ENCODE data around the gene IQCK.

The IQCK gene

DNA sequence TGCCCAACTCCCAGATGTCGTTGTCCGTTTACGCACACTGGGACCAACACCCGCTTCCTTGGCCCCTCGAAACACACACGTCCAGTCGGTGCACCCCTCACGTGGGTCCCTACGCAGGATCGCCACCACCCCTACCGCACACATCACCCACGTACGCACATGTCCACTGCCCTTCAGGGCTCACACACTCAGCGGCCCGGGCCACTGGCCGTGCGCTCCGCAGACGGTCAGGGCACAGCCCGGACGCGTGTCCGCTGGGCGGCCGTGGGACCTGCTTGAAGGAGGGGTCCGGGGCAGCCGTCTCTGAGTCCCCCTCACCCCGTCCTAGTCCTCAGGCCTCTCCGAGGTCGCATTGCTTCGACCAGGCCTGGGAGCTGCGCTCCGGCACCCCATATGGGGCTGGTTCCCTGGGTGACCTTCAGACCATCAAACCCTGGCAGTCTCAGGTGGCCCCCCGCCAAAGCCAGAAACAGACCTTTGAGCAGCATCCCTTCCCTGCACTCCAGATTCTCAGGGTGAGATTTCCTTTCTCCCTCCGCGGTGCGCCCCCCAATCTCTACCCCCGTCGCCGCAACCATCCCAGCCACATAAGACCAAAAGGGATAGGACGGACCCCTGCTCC is 167.5 kb downstream of the IQCK start:
- no peak for TF ChIP-seq CTCF (IDR thresholded peaks at IDR 0.05; ENCODE audit: low read depth, low read length, missing control alignments)
- DNase-seq (ENCODE audit: extremely low read depth, low read depth), result no peak
- peak overlapping the region; percentile 47 for H3K4me3 ChIP-seq (replicated peaks; ENCODE audit: low read depth, low read length)

DNA sequence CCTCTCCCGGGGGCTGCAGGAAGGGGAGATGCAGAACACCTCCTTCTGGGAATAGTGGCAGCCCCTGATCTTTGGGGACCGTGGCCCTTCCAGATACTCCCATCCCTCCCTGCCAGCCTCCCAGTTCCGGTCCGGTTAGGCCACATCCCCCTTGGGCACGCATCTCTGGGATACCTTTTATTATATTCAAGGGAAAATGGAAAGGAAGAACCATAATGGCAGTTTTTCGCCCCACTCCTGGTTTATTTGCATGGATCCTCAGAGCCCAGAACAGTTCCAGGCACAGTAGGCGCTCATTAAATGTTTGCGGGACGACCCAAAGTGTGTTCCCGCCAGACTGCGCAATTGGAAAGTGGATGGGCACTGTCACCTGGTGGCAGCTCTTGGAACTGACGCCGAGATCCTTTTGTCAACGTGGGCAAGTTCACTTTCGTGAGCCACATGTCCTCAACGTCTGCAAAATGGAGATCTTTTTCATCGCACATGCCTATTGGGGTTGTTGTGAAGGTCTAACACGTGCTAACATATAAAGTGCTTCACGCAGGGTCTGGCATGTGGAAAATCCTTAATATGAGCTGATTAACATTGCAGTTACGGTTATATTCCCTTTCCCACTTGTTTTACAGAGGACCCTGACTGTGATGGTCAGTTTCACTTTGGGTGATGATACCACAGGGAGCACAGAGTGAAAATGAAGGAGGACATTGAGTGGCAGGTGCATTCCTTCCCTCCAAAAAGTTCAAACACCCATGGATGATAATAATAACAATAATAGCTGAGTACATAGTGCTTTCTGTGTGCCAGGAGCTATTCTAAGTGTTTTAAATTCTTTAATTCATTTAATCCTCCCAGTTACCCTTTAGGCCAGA is 168.2 kb downstream of the IQCK start:
- no peak overlapping the region for H3K4me3 ChIP-seq (replicated peaks; ENCODE audit: low read depth, low read length)
- DNase-seq (ENCODE audit: extremely low read depth, low read depth), result peak; percentile 84
- TF ChIP-seq CTCF (IDR thresholded peaks at IDR 0.05; ENCODE audit: low read depth, low read length, missing control alignments), result peak; percentile 100

GRCh38 chr16:19888834-19889233 is 170.8 kb downstream of the IQCK start:
- no peak for DNase-seq (ENCODE audit: extremely low read depth, low read depth)
- no peak for TF ChIP-seq CTCF (IDR thresholded peaks at IDR 0.05; ENCODE audit: low read depth, low read length, missing control alignments)
- H3K4me3 ChIP-seq (replicated peaks; ENCODE audit: low read depth, low read length), result no peak overlapping the region

DNA sequence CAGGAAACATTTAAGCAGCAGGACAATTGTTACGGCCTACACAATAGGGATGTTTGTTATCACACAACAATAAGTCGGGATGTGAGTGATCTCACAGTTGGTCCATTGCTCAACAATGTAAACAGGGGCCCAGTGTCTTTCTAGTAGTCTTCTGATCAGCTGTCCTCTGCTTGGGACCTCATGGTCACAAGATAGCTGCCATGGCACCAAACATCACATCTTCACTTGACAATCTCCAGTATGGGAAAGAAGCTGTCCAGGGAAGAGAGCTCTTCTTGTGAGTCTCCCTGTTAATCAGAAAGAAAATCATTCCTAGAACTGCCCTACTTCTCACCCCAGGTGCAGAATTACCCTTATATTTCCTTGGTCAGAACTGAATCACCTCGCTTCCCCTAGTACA is 172.8 kb downstream of the IQCK start:
- no peak overlapping the region for H3K4me3 ChIP-seq (replicated peaks; ENCODE audit: low read depth, low read length)
- no peak for DNase-seq (ENCODE audit: extremely low read depth, low read depth)
- TF ChIP-seq CTCF (IDR thresholded peaks at IDR 0.05; ENCODE audit: low read depth, low read length, missing control alignments), result no peak

- no peak for DNase-seq (ENCODE audit: extremely low read depth, low read depth)
- TF ChIP-seq CTCF (IDR thresholded peaks at IDR 0.05; ENCODE audit: low read depth, low read length, missing control alignments), result no peak
- no peak overlapping the region for H3K4me3 ChIP-seq (replicated peaks; ENCODE audit: low read depth, low read length)
Measured at GRCh38 chr16:19892902-19893301, 174.8 kb downstream of the IQCK start.

DNA sequence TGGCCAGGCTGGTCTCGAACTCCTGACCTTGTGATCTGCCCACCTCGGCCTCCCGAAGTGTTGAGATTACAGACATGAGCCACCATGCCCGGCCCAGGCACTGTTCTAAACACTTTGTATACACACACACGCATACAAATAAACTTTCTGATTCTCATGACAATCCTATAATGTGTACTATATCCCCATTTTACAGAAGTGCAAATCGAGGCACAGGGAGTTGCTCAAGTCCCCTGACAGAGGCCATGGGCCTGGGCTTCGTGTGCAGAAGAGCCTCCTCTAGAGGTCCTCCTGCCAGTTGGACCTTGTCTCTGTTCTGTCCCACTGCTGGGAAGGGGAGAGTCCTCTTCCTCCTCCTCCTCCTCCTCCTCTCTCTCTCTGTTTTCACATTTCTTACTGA is 176.5 kb downstream of the IQCK start:
- H3K4me3 ChIP-seq (replicated peaks; ENCODE audit: low read depth, low read length), result no peak overlapping the region
- no peak for DNase-seq (ENCODE audit: extremely low read depth, low read depth)
- no peak for TF ChIP-seq CTCF (IDR thresholded peaks at IDR 0.05; ENCODE audit: low read depth, low read length, missing control alignments)

All from HFF-Myc (cell line).